Activated CD8-positive, alpha-beta memory T cell treated with anti-CD3 and anti-CD28 coated beads, Interleukin-2, amount 10 ng/mL, durations not matched to agents 7 days and 5 days (primary cell): ENCODE results near the gene ALS2CL. TPM values are rescaled to one million over a fixed set of nuclear protein-coding genes. Genes with fewer than 3 reads are reported as not detected.

ENCODE experiments used
- ATAC-seq: fragments of 150-1000 bp; cut with Tn5 transposase; one replicate; pipeline ENCODE4 v1.10.0; 2021; ENCODE audit warnings: moderate library complexity
- CTCF ChIA-PET: fragments of 350-600 bp; sonication (Branson Sonifier 250); formaldehyde crosslinking; loops from one replicate; lab custom pipeline; 2021; ENCODE audit warnings: antibody characterized with exemption; lab: Charles Lee
- DNase-seq: peaks from one replicate; pipeline ENCODE4 v3.0.0-alpha.2; 2020
- H3K27ac Mint-ChIP-seq: one replicate; pipeline ENCODE4 v1.8.0; 2021; ENCODE audit warnings: mild to moderate bottlenecking, mixed read lengths
- H3K27me3 Mint-ChIP-seq: one replicate; pipeline ENCODE4 v1.8.0; 2021; ENCODE audit warnings: mixed read lengths
- H3K36me3 Mint-ChIP-seq: one replicate; pipeline ENCODE4 v1.8.0; 2021; ENCODE audit warnings: mild to moderate bottlenecking, mixed read lengths
- H3K4me1 Mint-ChIP-seq: one replicate; pipeline ENCODE4 v1.8.0; 2021; ENCODE audit warnings: mixed read lengths
- H3K4me3 Mint-ChIP-seq: one replicate; pipeline ENCODE4 v1.8.0; 2021; ENCODE audit warnings: mild to moderate bottlenecking, moderate library complexity, mixed read lengths
- H3K9me3 Mint-ChIP-seq: one replicate; pipeline ENCODE4 v1.8.0; 2022; ENCODE audit warnings: low read depth, mixed read lengths
- total RNA-seq, 2 experiments: library from RNA; stranded (reverse); gene quantifications; one replicate each; pipeline ENCODE4 v1.2.3, GENCODE V29; 2021

Gene ALS2CL
- total RNA-seq, 2 experiments from 2014 or later: 0.09 to 0.58 TPM

GRCh38 chr3:46722443-46722842 is 29.0 kb upstream of the ALS2CL start:
- CTCF ChIA-PET: no interaction called here
- peaks cover 9% of the 10 kb centered on the region for H3K27me3 Mint-ChIP-seq

GRCh38 chr3:46721009-46721408 is 27.5 kb upstream of the ALS2CL start:
- no peak for ATAC-seq
- H3K27ac Mint-ChIP-seq: no peak overlapping the region

More at GRCh38 chr3:46722443-46722842, 29.0 kb upstream of the ALS2CL start:
- Mint-ChIP-seq H3K4me3 (no peak overlapping the region), H3K36me3 (no peaks in the 10 kb centered on the region), H3K9me3 (no peaks in the 10 kb centered on the region), H3K27ac (no peak overlapping the region), H3K4me1 (peaks cover 8% of the 10 kb centered on the region)
- ATAC-seq: no peak
- no peak for DNase-seq

GRCh38 chr3:46719735-46720271 is 26.3 kb upstream of the ALS2CL start:
- H3K36me3 Mint-ChIP-seq: no peaks in the 10 kb centered on the region
- CTCF ChIA-PET: interaction anchor here (1.3 to 1.4 kb wide), 2 partner anchors 14 to 126 kb away, joined by 3 to 6 read pairs; no protein-coding TSS in a partner anchor
- no peaks in the 10 kb centered on the region for H3K9me3 Mint-ChIP-seq
- peaks cover 5% of the 10 kb centered on the region for H3K27me3 Mint-ChIP-seq
- peak; percentile 38 for DNase-seq
- H3K4me3 Mint-ChIP-seq: no peak overlapping the region
- no peak for ATAC-seq
- H3K4me1 Mint-ChIP-seq: peaks cover 8% of the 10 kb centered on the region
- H3K27ac Mint-ChIP-seq: no peak overlapping the region

More at GRCh38 chr3:46721009-46721408, 27.5 kb upstream of the ALS2CL start:
- CTCF ChIA-PET: interaction anchor here (1.4 kb wide), 1 partner anchor 16 kb away, joined by 3 read pairs; no protein-coding TSS in a partner anchor
- Mint-ChIP-seq H3K36me3 (no peaks in the 10 kb centered on the region), H3K4me3 (no peak overlapping the region), H3K27me3 (peaks cover 5% of the 10 kb centered on the region), H3K4me1 (peaks cover 8% of the 10 kb centered on the region), H3K9me3 (no peaks in the 10 kb centered on the region)
- DNase-seq: no peak

GRCh38 chr3:46719044-46719565 is 25.6 kb upstream of the ALS2CL start:
- CTCF ChIA-PET: no interaction called here
- H3K36me3 Mint-ChIP-seq: no peaks in the 10 kb centered on the region
- no peak overlapping the region for H3K4me3 Mint-ChIP-seq
- ATAC-seq (no peak), DNase-seq (no peak)
- peaks cover 3% of the 10 kb centered on the region for H3K4me1 Mint-ChIP-seq
- no peak overlapping the region for H3K27ac Mint-ChIP-seq
- no peaks in the 10 kb centered on the region for H3K9me3 Mint-ChIP-seq
- peaks cover 5% of the 10 kb centered on the region for H3K27me3 Mint-ChIP-seq

- H3K27ac Mint-ChIP-seq: no peak within 1 kb of the TSS
- no peaks in the 10 kb centered on the region for H3K4me1 Mint-ChIP-seq
- H3K27me3 Mint-ChIP-seq: peaks cover 5% of the 10 kb centered on the region
- DNase-seq (peak; percentile 41), ATAC-seq (peak; percentile 65)
- no peaks in the 10 kb centered on the region for H3K36me3 Mint-ChIP-seq
- H3K4me3 Mint-ChIP-seq: no peak within 1 kb of the TSS
- CTCF ChIA-PET: interaction anchor here (0.6 kb wide), 1 partner anchor 1570 kb away, joined by 3 read pairs; no protein-coding TSS in a partner anchor
- no peaks in the 10 kb centered on the region for H3K9me3 Mint-ChIP-seq
These were observed 24.2 kb upstream of the ALS2CL start, which contains the start of gene PRSS50 for GRCh38 chr3:46717447-46718231. PRSS50 (minus strand) TSS chr3:46717869; CDS start chr3:46717824, 45 bp downstream.

- CTCF ChIA-PET: interaction anchor here (0.6 kb wide), 1 partner anchor 1571 kb away, joined by 3 read pairs; no protein-coding TSS in a partner anchor
- Mint-ChIP-seq H3K27me3 (peaks cover 5% of the 10 kb centered on the region), H3K9me3 (no peaks in the 10 kb centered on the region), H3K4me1 (no peaks in the 10 kb centered on the region), H3K4me3 (no peak overlapping the region), H3K36me3 (no peaks in the 10 kb centered on the region), H3K27ac (no peak overlapping the region)
- DNase-seq: peak; percentile 37
- no peak for ATAC-seq
These were observed 23.3 kb upstream of the ALS2CL start for GRCh38 chr3:46716461-46717441.

- H3K4me1 Mint-ChIP-seq: no peaks in the 10 kb centered on the region
- H3K27me3 Mint-ChIP-seq: no peaks in the 10 kb centered on the region
- H3K9me3 Mint-ChIP-seq: no peaks in the 10 kb centered on the region
- ATAC-seq (no peak), DNase-seq (no peak)
- H3K27ac Mint-ChIP-seq: no peak overlapping the region
- no peaks in the 10 kb centered on the region for H3K36me3 Mint-ChIP-seq
- CTCF ChIA-PET: no interaction called here
- no peak overlapping the region for H3K4me3 Mint-ChIP-seq
These were observed 22.2 kb upstream of the ALS2CL start for GRCh38 chr3:46715507-46716175.

DNA sequence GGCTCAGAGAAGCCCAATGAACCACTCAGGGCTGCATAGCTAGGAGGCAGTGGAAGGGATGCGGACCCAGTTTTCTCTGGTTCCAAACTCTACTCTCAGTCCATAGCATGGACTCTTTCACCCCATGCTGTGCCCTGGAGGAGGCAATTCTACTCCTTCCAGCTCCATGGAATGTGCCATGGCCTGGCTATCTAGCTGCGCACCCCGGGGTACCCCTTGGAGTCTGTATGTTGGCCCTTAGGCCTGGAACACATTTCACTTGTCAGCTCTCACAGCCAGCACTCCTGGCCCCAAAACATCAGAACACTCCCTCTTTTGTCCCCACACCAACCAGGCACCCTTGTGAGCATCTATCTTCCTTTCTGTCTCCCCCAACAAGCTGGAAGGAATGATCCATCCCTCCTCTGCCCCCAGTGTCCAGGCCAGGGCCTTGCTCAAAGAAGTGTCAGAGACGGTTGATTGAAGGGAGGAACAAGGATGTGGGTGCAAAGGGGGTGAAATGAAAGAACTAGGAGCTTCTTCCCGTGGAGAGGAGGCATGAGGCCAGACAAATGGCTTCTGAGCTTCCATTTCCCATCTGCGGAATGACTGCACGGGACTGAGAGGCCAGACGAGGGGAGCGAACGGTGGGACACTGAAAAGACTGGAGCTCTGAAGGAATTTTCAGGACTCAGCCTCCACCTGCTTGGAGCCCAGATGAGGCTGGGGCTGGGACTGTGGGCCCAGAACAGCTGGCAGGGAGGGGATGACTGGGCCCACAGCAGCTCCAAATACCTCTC is 21.4 kb upstream of the ALS2CL start:
- Mint-ChIP-seq H3K4me3 (no peak overlapping the region), H3K36me3 (no peaks in the 10 kb centered on the region), H3K27ac (no peak overlapping the region), H3K9me3 (no peaks in the 10 kb centered on the region), H3K4me1 (no peaks in the 10 kb centered on the region), H3K27me3 (no peaks in the 10 kb centered on the region)
- ATAC-seq (no peak), DNase-seq (no peak)
- CTCF ChIA-PET: interaction anchor here (1.5 kb wide), 1 partner anchor 195 kb away, joined by 3 read pairs; no protein-coding TSS in a partner anchor

DNA sequence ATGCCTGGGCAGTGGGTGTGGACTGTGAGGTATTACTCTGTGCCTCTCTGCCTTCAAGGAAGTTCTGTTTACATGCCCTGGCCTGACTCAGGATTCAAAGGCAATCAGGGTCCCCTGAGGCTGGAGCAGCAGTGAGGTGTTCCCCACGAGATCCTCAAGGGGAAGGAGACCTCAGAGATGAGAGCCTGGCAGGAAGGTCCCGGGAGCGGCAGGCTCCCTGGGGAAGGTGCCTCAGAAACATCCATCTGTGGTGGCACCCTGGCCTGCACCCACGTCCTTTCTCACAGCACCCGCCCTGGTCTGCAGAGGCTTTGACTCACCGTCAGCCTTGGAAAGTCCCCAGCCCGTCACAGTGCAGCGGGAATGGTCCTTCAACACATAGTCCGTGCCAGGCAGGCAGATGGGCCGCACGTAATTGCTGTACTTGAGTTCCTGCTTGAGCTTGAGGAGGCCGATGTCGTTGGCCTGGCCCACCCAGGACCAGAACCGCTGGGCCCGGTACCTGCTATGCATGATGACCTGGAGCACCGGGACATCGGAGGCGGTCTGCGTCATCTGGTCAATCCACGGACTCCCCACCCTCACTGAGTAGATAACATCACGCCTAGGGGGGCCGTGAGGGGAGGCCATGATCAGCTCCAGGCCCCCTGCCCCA is 20.5 kb upstream of the ALS2CL start:
- CTCF ChIA-PET: interaction anchor here (1.5 kb wide), 1 partner anchor 196 kb away, joined by 3 read pairs; no protein-coding TSS in a partner anchor
- H3K9me3 Mint-ChIP-seq: no peaks in the 10 kb centered on the region
- H3K4me1 Mint-ChIP-seq: no peaks in the 10 kb centered on the region
- DNase-seq (no peak), ATAC-seq (no peak)
- H3K36me3 Mint-ChIP-seq: no peaks in the 10 kb centered on the region
- H3K27me3 Mint-ChIP-seq: no peaks in the 10 kb centered on the region
- no peak overlapping the region for H3K4me3 Mint-ChIP-seq
- no peak overlapping the region for H3K27ac Mint-ChIP-seq

- no peaks in the 10 kb centered on the region for H3K36me3 Mint-ChIP-seq
- H3K27ac Mint-ChIP-seq: no peak overlapping the region
- no peaks in the 10 kb centered on the region for H3K27me3 Mint-ChIP-seq
- no peaks in the 10 kb centered on the region for H3K4me1 Mint-ChIP-seq
- DNase-seq: no peak
- CTCF ChIA-PET: interaction anchor here (1.5 kb wide), 1 partner anchor 196 kb away, joined by 3 read pairs; no protein-coding TSS in a partner anchor
- H3K4me3 Mint-ChIP-seq: no peak overlapping the region
- no peak for ATAC-seq
- no peaks in the 10 kb centered on the region for H3K9me3 Mint-ChIP-seq
These were observed 19.8 kb upstream of the ALS2CL start for GRCh38 chr3:46713050-46713897.
